Hypothalamus (tissue), 51 donors: ENCODE data around the gene TLL1.
A peak's percentile ranks its signal among the peaks of the same experiment; 100 is the strongest.

Experiments used
- DNase-seq, 51 donors: peaks; one replicate each; lab custom pipeline; 2025; lab: John Stamatoyannopoulos, UW

TLL1 gene

GRCh38 chr4:166134285-166134684 is 261.2 kb downstream of the TLL1 start:
- peak in 1 of 51 donors; percentile 0 for DNase-seq

GRCh38 chr4:166140951-166141350 is 267.9 kb downstream of the TLL1 start:
- DNase-seq = no peak

GRCh38 chr4:166143227-166143626 is 270.2 kb downstream of the TLL1 start:
- DNase-seq = no peak

- DNase-seq = no peak
Measured at GRCh38 chr4:166144607-166145006, 271.6 kb downstream of the TLL1 start.

- DNase-seq = no peak
Measured at GRCh38 chr4:166146806-166147540, 273.9 kb downstream of the TLL1 start.
